C4-2B (cell line): ENCODE results near the gene IGBP1.

Experiments used
- CTCF ChIP-seq: fragments of 450-650 bp; conservative IDR thresholded peaks from 2 replicates; pipeline ENCODE4 v1.5.1; 2017; ENCODE audit warnings: mild to moderate bottlenecking
- ZFX ChIP-seq: fragments of 450-650 bp; IDR thresholded peaks from 2 replicates; pipeline ENCODE4 v1.6.1; 2017

- TF ChIP-seq CTCF: no peak
- no peak for TF ChIP-seq ZFX
Observed at GRCh38 chrX:70117738-70118137, 15.5 kb upstream of the IGBP1 start.
